Kidney tubule cell (primary cell): ENCODE results near the gene DTX1.
A peak's percentile ranks its signal among the peaks of the same experiment; 100 is the strongest.

Experiments
- DNase-seq: peaks from one replicate; pipeline ENCODE4 v3.0.0-alpha.2; 2018; ENCODE audit warnings: low spot score

The DTX1 gene

GRCh38 chr12:113095405-113095804 is 38.9 kb downstream of the DTX1 start:
- no peak for DNase-seq

GRCh38 chr12:113096675-113097461 is 40.3 kb downstream of the DTX1 start:
- no peak for DNase-seq

- no peak for DNase-seq
These were observed 41.3 kb downstream of the DTX1 start for GRCh38 chr12:113097716-113098440.

- peak; percentile 96 for DNase-seq
These were observed 42.0 kb downstream of the DTX1 start for GRCh38 chr12:113098441-113099028.

GRCh38 chr12:113099364-113099763 is 42.8 kb downstream of the DTX1 start:
- DNase-seq = no peak

- DNase-seq = no peak
These were observed 43.2 kb downstream of the DTX1 start for GRCh38 chr12:113099764-113100163.

GRCh38 chr12:113101751-113102150 is 45.2 kb downstream of the DTX1 start:
- no peak for DNase-seq

- no peak for DNase-seq
These were observed 46.3 kb downstream of the DTX1 start for GRCh38 chr12:113102811-113103210.

GRCh38 chr12:113103756-113104450 is 47.4 kb downstream of the DTX1 start:
- DNase-seq = peak; percentile 30

- no peak for DNase-seq
These were observed 48.5 kb downstream of the DTX1 start for GRCh38 chr12:113104953-113105510.

- no peak for DNase-seq
These were observed 49.2 kb downstream of the DTX1 start for GRCh38 chr12:113105606-113106271.

GRCh38 chr12:113106361-113106760 is 49.8 kb downstream of the DTX1 start:
- no peak for DNase-seq

GRCh38 chr12:113108308-113108707 is 51.8 kb downstream of the DTX1 start:
- DNase-seq = no peak

- DNase-seq = no peak
These were observed 52.8 kb downstream of the DTX1 start for GRCh38 chr12:113109360-113109759.

- DNase-seq = no peak
These were observed 53.5 kb downstream of the DTX1 start for GRCh38 chr12:113109872-113110599.

- no peak for DNase-seq
These were observed 54.7 kb downstream of the DTX1 start for GRCh38 chr12:113111247-113111646.

- no peak for DNase-seq
These were observed 55.7 kb downstream of the DTX1 start for GRCh38 chr12:113112043-113112899.

GRCh38 chr12:113113397-113113796 is 56.9 kb downstream of the DTX1 start:
- no peak for DNase-seq

GRCh38 chr12:113114447-113115178 is 58.1 kb downstream of the DTX1 start:
- DNase-seq = no peak
